NK-92 treated with Interleukin-12 subunit alpha and Interleukin-12 subunit beta, amount 100 ng/mL, for 24 hours (cell line): ENCODE data around the gene PCID2.
A peak's percentile ranks its signal among the peaks of the same experiment; 100 is the strongest.
"Not testable (repeated sequence)": the region's sequence is repeated elsewhere in the genome, so short reads cannot be mapped to it uniquely, and the experiment has no call there.

ENCODE experiments used
- DNase-seq: peaks from one replicate; lab custom pipeline; 2025; lab: John Stamatoyannopoulos, UW

PCID2 gene

DNA sequence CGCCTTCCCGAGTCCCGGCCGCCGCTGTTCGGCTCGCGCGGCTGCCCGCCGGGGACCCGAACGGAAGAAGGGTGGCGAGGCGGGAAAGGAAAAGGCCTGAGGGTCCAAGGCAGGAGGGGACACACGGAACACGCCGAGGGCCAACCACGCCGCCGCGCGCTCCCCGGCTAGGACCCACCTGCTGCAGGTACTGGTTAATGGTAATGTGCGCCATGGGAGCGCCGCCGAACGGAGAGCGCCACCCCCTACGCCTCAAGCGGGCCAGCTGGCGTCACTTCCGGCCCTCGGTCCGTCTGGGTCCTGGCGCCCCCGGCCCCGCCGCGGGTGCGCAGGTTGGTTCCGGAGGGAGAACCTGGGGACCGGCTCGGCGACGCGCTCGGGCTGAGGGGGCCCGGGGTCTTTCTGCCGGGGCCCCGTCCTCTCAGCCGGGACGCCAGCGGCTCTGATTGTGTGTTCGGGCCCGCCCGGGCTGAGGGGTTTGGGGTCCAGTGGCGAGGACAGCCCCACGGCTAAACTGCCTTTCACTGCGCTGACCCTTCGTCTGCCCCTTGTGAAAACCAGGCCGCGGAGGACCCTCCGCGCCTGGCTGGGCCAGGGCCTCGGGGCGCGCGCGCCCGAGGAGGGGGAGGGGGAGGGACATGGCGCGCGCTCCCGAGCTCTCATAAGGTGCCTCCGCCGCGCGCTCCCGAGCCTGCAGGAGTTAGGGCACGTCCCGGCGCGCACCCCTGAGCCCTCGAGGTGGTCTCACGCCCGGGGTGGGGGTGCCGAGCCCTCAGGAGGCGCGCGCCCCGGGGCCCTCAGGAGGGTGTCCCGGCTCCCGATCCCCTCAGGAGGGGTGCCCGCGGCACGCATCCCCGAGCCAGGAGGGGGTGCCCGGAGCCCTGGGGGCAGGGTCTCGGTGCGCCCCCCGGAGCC, at the start of gene PCID2:
PCID2 (minus strand) TSS at position 249 of the 915 bp plus-strand sequence; CDS start at position 214, 35 bp downstream.
- peak; percentile 80 for DNase-seq

DNA sequence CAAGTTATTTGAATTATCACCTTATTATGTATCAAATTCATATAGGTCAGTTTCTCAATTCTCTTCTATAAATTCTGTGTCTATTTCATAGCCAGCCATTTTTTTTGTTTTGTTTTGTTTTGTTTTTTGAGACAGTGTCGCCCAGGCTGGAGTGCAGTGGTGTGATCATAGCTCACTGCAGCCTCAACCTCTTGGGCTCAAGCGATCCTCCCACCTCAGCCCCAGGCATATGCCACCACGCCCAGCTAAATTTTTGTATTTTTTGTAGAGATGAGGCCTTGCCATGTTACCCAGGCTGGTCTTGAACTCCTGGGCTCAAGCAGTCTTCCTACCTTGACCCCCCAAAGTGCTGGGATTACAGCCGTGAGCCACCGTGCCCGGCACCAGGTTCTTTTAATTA, 49.4 kb upstream of the PCID2 start:
- DNase-seq = not testable (repeated sequence)

DNA sequence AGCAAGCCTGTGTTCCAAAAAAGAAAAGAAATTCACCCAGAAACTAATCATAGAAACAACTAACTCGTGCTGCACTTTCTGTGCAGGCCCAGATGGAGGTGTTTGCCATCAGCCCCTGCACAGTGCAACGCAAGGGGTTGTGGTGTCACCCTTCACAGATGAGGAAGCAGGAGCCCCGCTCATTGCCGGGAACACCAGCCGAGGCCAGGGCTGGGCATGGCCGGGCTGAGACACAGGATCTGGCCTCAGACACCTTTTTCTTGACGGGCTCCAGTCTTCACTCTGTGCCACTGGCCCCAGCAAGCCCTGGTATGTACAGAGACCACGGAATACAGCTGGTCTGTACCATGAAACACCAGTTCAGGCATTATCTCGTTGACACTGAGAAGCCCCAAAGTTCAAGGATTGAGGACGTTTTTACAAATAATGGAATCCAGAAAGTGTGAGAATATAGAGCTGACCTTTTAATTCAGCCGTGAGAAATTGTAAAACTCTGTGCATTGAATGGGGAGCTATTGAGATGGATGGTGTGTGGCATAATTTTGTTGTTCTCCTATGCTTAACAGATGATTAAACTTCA, 44.1 kb upstream of the PCID2 start:
- DNase-seq = no peak

DNA sequence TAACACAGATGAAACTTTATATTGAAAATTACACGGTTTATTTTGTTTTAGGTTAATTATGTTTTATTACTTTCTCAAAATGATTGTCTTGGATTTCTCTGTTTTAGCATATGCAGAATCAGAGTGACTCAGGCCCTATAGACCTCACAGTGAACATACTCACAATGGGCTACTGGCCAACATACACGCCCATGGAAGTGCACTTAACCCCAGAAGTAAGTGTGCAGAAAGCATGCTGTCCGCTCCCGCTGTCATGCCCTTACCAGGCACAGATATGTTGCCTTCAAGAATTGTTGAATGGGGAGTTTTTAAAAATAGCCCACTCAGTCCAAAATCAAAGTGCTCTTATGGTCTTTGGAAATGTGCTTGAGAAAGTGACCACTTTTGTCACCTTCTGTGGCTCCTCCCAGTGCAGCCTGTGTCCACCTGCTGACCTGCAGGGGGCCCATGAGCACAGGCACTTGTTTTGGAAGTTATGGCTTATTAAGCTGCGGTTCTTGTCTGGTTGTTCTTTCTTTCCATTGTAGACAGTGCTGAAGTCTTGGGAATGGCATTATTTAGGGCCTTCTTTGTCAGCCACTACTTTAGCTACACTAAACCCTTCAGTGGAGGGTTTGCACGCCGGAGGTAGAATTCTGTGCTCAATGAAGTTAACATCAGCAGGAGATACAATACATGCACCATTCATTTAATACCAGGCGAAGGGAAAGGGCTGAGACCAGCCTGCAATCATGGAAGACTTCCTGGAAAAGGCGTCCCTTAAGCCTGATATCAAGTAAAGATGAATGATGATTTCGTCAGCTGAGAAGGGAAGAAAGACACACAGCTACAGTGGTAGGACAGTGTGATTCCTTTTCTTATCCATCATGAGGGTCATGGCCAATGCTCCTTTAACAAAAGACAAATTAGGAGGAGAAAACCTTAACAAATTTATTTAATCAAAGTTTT, 37.7 kb upstream of the PCID2 start:
- DNase-seq = no peak

DNA sequence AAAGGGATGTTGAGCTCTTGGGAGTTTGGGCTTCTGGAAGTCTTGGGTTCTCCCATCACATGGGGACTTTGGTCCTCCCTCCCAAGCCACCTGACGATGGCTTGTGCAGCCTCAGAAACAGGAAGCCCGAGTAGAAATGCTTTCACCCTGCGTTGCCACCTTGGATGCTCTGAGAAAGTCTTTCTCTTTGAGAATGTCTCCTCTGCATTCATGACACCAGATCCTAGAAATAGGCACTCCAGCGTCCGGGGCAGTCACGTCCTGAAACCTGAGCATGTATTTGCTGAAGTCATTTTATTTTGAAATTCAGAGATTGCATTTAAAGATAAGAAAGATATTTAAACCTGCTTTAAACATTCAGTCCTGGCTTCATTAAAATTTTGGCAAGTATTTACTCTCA, 35.4 kb upstream of the PCID2 start:
- no peak for DNase-seq

DNA sequence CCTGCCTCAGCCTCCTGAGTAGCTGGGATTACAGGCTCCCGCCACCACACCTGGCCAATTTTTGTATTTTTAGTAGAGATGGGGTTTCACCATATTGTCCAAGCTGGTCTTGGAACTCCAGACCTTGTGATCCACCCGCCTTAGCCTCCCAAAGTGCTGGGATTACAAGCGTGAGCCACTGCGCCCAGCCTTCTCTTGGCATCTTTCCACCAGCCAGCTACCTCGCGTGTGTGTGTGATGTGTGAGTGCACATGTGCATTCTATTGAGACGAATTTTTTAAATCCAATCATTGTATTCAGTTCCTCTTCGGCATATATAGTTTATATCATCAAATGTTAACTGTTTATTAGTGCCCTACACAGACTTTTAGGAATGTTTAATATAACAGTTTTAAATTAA, 33.2 kb upstream of the PCID2 start:
- not testable (repeated sequence) for DNase-seq

DNA sequence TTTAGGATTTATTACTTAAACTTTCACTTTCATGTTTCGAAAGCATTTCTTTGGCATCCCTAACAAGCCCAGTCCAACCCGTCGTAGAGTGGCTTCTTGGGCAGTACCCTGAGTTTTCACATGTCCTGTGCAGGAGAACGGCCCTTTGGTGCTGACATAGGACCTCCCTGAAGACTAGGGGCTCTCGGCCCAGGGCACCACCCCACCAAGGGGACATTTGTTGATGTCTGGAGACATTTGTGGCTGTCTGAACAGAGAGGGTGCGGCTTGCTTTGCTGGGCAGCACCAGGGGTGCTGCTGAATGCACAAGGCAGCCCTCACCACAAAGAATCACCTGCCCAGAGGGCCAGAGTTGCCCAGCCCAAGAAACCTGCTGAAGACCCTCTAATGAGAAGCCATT, 31.5 kb upstream of the PCID2 start:
- no peak for DNase-seq

DNA sequence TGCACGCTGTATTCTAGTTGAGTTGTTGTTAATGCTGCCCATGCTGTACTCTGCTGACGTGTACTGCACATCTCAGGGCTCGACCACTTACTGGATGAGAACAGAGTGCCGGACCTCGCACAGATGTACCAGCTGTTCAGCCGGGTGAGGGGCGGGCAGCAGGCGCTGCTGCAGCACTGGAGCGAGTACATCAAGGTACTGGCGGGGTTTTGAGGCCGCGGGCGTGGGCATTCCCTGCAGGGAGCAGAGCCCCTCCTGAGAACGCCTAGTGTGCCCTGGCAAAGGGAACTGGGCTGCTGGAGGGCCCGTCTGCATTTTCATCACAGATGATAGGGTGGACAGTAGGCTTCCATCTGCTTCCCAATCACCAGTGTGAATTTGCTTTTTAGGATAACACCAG, 30.9 kb upstream of the PCID2 start:
- no peak for DNase-seq

DNA sequence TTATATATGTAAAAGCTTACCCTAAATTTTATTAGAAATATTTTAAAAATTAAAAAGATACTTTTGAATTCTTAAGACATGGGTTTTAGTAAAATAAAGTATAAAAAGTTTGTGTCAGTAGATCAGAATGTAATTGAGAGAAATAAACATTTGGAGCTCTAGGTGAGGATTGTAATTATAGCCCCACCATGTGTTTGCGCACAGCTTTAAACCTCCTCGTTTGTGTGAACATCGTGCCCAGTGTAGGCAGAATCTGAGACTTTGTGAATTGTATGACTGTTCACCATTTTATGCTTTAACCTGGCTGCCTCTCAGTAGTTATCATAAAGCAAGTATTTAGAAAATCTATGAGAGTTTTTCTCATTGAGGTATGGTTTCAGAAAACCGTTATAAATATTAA, 30.1 kb upstream of the PCID2 start:
- no peak for DNase-seq

DNA sequence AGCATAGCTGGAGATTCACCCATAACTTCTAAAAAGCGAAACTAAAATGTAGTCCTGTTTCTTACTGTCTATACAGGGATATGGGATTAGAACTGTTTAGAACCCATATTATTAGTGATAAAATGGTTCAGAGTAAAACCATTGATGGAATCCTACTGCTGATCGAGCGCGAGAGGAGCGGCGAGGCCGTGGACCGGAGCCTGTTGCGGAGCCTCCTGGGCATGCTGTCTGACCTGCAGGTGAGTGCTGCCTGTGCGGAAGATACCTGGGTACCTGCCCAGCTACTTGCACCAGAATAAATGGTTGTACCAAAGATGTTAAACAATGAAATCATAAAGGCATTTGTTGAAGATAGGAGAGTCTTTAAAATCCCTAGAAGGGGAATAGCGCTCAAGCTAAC, 24.6 kb upstream of the PCID2 start:
- DNase-seq = no peak

DNA sequence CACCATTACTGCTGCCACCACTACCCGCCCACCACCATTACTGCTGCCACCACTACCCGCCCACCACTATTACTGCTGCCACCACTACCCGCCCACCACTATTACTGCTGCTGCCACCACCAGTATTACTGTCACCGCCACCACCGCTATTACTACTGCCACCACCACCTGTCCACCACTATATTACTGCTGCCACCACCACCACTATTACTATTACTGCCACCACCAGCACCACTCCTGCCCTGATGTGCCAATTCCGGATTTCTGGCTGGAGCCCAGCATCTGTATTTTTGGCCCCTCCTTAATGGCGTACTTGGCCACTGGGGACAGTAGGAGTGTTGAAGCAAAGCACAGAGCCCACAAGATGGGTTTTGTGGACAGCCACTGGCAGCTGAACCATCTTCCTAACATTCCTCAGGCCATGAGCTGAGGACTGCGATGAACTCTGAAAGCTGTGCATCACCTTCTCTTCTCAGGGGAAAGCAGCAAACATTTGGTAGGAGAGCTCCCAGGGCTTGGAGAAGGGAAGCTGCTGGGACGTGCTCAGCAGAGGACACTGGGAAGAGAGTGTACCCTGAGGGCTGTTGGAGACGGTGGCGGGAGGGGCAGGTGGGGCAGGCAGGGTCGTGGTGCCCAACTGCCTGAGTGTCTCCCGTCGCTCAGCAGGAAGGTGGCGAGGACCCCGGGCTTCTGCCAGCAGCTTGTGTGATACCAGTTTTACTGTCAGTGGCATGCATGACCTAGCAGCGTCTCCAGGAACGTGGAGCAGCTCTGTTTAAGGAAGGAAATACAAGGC, 23.9 kb upstream of the PCID2 start:
- DNase-seq = no peak

DNA sequence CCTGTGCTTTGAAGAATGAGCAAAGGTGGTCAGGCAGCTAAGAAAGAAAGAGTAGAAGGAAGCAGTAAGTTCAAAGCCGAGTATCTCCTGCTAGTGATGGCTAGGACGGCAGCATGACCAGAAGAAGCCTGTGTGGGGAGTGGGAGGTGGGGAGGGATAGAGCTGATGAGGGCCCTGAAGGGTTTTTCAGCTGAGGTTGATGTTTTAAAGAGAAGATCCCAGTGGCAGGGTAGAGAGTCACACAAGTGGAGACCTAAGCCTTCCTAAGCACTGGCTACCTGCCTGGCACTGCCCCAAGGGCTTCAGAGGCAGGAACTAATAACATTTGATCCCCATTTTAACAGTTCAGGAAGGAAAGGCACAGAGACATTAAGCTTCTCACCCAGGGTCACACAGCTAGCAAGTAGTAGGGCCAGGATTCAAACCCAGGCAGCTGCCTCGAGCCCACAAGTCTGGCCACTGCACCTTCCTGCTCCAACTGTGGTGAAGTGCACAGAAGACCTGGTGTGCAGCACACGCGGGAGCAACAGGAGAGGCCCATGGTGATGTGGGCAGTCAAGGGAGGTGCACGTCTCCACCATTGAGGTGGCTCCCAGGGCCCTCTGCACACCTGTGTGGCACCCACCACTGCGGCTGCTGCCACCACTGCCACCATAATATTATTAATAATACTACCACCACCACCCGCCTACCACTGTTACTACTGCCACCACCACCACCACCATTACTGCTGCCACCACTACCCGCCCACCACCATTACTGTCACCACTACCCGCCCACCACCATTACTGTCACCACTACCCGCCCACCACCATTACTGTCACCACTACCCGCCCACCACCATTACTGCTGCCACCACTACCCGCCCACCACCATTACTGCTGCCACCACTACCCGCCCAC, 23.1 kb upstream of the PCID2 start:
- DNase-seq = no peak

DNA sequence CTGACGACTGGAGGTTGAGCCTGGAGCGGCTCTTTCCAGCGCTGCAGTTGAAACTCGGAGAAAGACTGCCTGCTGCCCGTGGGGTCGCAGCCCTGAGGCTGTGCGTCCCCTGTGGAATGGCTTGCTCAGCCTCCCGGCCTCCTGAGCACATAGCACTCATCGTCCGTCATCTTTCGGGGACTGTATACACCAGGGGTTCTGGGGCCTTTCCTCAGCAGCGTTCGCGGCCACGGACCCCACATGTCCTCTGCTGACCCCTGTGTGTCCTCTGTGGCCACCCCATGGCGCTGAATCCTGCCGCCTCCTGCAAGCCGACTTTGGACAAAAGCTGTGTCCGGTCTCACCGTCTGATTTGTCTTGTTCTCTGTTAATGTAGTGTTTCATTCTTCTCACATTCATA, 21.3 kb upstream of the PCID2 start:
- no peak for DNase-seq

DNA sequence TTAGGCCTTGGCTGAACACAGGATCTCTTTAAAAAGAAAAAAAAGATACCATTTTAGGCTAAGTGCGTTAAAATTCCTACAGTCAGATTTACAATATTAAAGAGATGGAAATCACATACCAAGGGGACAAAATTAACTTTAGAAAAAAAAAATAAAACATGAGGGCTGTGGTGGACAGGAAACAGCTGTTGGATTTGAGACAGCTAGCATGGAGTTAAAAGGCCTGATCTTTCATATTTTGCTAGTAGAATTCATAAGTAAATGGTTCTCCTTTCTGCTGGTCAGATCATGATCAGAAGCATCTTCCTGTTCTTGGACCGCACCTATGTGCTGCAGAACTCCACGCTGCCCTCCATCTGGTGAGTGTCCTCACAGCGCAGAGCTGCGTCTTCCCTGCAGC, 20.7 kb upstream of the PCID2 start:
- DNase-seq = no peak

DNA sequence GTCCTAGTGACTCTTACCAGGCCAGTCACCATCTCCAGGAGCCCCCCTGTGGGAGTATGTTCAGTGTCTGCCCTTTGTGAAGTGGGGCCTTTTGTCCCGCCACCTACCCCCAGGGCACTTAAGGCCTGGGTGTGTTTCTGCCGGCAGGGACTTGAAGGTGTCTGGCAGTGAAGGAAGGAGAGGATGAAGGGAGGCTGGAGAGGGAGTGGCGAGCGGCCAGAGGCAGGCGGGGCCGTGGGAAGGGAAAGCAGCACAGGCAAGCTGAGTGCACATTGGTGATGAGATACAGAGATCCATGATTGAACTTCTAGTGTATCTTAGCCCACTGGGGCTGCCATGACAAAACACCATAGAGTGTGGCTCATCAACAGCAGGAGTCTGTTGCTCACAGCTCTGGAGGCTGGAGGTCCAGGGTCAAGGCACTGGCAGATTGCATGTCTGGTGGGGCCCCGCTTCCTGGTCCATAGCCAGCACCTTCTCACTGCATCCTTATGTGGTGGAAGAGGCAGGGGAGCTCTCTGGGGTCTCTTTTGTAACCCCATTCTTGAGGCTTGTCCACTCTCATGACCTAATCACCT, 18.5 kb upstream of the PCID2 start:
- no peak for DNase-seq

DNA sequence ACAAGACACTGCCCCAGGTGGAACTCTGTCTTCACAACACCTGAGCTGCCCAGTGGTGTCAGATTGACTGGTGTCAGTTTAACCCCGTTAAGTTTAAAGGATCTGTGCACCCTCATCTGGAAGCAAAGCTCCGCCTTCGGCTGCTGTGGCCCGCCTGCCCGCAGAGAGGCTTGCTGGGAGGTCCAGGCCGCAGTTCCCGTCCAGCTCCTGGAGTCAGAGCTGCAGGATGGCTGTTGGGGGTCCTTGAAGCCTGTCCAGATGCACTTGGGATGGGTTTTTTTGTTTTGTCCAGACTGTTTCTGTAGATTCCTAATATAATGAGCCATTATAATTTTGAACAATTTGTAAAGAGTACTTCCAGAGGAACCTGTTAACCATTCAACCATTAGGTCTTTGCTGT, 17.0 kb upstream of the PCID2 start:
- DNase-seq = no peak

DNA sequence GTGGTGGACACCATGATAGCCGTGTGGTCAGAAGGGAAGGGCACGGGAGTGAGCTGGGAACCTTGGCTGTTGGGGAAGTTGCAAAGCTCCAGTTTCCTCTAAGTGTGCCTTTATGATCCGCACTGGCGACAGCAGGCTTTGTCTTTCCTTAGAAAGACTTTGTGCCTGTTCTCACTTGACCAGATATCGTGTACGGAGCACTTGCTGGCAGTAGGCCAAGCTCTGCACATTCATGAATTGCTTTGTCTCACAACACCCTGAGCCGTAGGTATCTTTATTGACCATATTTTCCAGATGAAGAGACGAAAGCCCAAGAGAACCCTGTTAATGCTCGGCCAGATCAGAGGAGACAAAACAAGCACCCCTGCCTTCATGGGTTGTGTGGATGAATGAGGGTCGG, 16.0 kb upstream of the PCID2 start:
- no peak for DNase-seq

DNA sequence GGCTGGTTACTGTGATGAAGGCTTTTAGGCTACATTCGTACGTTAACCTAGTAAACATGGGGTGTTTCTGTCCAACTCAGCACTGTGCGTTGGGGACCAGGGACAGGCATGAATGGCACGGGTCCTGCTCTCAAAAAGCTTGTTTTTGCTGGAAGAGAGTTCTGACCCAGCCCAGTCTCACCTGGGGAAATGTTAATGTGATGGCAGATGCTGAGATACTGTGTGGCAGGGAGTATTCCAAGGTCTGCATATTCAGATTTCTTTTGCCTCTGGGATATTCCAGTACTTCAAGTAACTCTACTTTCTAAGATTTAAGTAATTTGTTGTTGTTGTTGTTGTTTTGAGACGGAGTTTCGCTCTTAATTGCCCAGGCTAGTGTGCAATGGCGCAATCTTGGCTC, 14.6 kb upstream of the PCID2 start:
- DNase-seq = no peak

DNA sequence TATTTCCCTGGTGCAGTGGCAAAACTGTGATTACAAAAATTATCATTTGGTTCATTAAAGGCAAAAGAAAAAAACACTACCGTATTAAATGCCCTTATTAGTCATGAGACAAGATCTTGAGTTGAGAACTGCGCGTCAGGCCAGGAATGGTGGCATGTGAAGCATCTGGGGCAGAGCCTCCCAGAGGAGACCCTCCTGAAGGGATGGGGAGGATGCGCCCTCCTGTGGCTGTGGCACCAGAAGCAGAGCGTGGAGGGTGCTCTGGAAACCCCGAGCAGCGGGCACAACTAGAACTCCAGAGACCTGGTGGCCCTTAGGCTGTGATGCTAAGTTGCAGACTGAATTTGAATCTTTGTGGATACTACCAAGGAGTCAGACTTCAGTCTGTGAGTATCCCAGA, 12.4 kb upstream of the PCID2 start:
- DNase-seq = no peak

DNA sequence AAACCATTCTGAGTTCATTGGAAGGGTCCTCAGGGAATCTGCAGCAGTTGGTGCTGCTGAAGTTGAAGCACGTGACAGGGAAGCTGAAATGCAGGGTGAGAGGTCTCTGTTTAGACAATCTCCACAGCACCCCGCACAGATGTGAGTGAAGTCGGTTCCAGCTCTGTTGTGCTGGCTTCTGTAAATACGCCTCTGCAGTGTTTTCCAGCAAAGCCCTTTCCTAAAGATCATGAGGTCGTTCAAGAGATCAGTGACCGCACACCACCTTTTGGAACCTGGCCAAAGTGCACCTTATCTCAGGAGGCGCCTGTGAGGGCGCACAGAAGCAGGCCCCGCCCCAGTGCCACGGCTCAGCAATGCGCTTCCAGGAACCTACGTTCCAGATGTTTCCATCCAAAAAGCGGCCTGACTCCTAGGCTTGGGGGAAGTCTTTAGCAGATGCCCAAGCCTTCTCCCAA, 11.7 kb upstream of the PCID2 start:
- no peak for DNase-seq
